Testis (tissue), 3 donors: ENCODE data around the gene POMC. TPM values are rescaled to one million over a fixed set of nuclear protein-coding genes. Genes with fewer than 3 reads are reported as not detected.
A peak's percentile ranks its signal among the peaks of the same experiment; 100 is the strongest.

ENCODE experiments used
- DNase-seq: peaks from one replicate; pipeline ENCODE4 v3.0.0-alpha.2; 2019
- H3K27ac ChIP-seq, 2 donors: fragments of 200-600 bp; sonication (generic); one replicate each; pipeline ENCODE4 v1.5.1; 2019
- H3K27me3 ChIP-seq: fragments of 200-600 bp; sonication (generic); one replicate; pipeline ENCODE4 v1.5.1; 2019
- H3K36me3 ChIP-seq: fragments of 200-600 bp; sonication (generic); one replicate; pipeline ENCODE4 v1.5.1; 2017; ENCODE audit warnings: low read depth; ENCODE audit errors: missing control alignments
- H3K4me1 ChIP-seq: fragments of 200-600 bp; sonication (generic); one replicate; pipeline ENCODE4 v1.5.1; 2019
- H3K4me3 ChIP-seq, 2 donors: fragments of 200-600 bp; sonication (generic); one replicate each; pipeline ENCODE4 v1.5.1; 2017 to 2019
- H3K9me3 ChIP-seq: fragments of 200-600 bp; sonication (generic); one replicate; pipeline ENCODE4 v1.5.1; 2017
- POLR2A ChIP-seq: fragments of 450-650 bp; IDR thresholded peaks from one replicate; pipeline ENCODE4 v1.6.1; 2017; ENCODE audit warnings: antibody characterized with exemption, mild to moderate bottlenecking, moderate library complexity
- WGBS, 2 donors: methylation state at CpG; one replicate each; pipeline ENCODE4 v1.1.5; 2018; 5-methylcytosine and 5-hydroxymethylcytosine counted together
- intact Hi-C: fragments of 100-400 bp; cut with DNase I; formaldehyde crosslinking; loops from one replicate; pipeline ENCODE4 v1.15.1; 2023; ENCODE audit warnings: low total_unique reads
- polyA plus RNA-seq: library from polyadenylated mRNA; stranded (reverse); fragments of 350-450 nt; fragmentation: Illumina TruSeq; extraction: RNeasy Lipid Tissue Mini Kit (QIAGEN cat#74804); gene quantifications from one replicate; pipeline ENCODE4 v1.2.3, GENCODE V29; 2014; ENCODE audit warnings: low read depth, low replicate concordance; ENCODE audit not compliant: insufficient read depth
- total RNA-seq, 2 donors: library from RNA; depleted of rRNA; stranded (reverse); fragments of >200 nt; gene quantifications; one replicate each; pipeline ENCODE4 v1.2.3, GENCODE V29; 2016
- TF ChIP-seq, protein P1 (sequence below), 3 experiments: fragments of 450-650 bp in 2 of 3; fragments of 200-600 bp in 1 of 3; sonication (generic) in 1 of 3; IDR thresholded peaks; one replicate each; pipeline ENCODE4 v1.5.1; 2016 to 2019; ENCODE audit warnings: antibody characterized with exemption in 3 of 3, mild to moderate bottlenecking in 2 of 3, moderate library complexity in 1 of 3

Gene POMC
- total and polyA plus RNA-seq, 3 donors from 2014 or later, result 17.9 to 77.2 (median 55.7) TPM

DNA sequence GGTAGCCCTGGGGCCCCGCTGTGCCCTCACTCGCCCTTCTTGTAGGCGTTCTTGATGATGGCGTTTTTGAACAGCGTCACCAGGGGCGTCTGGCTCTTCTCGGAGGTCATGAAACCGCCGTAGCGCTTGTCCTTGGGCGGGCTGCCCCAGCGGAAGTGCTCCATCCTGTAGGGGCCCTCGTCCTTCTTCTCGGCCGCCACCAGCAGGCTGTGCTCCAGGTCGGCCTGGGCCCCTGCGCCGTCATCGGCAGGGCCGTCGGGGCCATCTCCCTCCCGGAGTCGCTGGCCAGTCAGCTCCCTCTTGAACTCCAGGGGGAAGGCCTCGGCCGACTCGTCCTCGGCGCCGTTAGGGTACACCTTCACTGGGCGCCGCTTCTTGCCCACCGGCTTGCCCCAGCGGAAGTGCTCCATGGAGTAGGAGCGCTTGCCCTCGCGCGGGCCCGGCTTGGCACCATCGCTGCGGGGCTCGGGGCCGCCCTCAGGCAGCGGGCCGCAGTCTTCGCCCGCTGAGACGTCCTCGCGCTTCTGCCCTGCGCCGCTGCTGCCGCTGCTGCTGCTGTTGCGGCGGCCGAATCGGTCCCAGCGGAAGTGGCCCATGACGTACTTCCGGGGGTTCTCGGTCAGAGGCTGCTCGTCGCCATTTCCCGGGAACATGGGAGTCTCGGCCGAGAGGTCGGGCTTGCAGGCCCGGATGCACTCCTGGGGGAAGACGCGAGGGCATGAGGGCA lies 7.2 kb downstream of the POMC start:
- Histone ChIP-seq H3K9me3 (no peaks in the 10 kb centered on the region), H3K36me3 (no peaks in the 10 kb centered on the region), H3K4me3 (peak overlapping the region; percentile 65 to 69), H3K27me3 (no peaks in the 10 kb centered on the region), H3K27ac (peak overlapping the region; percentile 71 to 81), H3K4me1 (no peaks in the 10 kb centered on the region)
- 45 to 51% methylated on average over 7 to 65 of the region's 69 CpGs for WGBS, 2 donors
- DNase-seq, result peak; percentile 85
- intact Hi-C loops, result no loop called here
- no peak for TF ChIP-seq POLR2A
- TF ChIP-seq, protein P1, sequence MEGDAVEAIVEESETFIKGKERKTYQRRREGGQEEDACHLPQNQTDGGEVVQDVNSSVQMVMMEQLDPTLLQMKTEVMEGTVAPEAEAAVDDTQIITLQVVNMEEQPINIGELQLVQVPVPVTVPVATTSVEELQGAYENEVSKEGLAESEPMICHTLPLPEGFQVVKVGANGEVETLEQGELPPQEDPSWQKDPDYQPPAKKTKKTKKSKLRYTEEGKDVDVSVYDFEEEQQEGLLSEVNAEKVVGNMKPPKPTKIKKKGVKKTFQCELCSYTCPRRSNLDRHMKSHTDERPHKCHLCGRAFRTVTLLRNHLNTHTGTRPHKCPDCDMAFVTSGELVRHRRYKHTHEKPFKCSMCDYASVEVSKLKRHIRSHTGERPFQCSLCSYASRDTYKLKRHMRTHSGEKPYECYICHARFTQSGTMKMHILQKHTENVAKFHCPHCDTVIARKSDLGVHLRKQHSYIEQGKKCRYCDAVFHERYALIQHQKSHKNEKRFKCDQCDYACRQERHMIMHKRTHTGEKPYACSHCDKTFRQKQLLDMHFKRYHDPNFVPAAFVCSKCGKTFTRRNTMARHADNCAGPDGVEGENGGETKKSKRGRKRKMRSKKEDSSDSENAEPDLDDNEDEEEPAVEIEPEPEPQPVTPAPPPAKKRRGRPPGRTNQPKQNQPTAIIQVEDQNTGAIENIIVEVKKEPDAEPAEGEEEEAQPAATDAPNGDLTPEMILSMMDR (IDR thresholded peaks at IDR 0.05), result no peak

DNA sequence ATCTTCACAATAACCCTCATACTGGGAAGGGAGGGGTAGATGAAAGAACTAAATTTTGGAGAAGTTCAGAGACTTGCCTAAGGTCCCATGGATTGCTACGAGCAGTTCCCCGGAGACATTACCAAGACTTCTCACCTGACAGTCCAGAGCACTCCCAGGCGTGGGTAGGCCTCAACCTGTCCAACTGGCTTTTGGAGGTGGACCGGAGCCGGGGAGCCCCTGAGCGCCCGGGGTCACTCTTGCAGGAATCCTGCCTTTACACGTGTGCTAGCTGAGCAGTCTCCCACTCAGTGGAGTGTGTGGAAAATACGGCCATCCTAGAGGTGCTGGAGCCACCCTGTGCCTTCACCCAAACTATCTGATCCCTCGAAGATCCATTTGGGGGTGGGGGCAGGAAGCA lies 8.0 kb downstream of the POMC start:
- H3K4me3 ChIP-seq, result peak overlapping the region in 1 of 2 donors; percentile 69
- H3K4me1 ChIP-seq, result no peaks in the 10 kb centered on the region
- no peak for TF ChIP-seq POLR2A
- TF ChIP-seq, protein P1 (IDR thresholded peaks at IDR 0.05), result no peak
- WGBS, 2 donors, result 52 to 77% methylated on average over 10 of the region's 10 CpGs
- no peak overlapping the region for H3K27ac ChIP-seq
- intact Hi-C loops, result no loop called here
- no peaks in the 10 kb centered on the region for H3K27me3 ChIP-seq
- H3K9me3 ChIP-seq, result no peaks in the 10 kb centered on the region
- H3K36me3 ChIP-seq, result no peaks in the 10 kb centered on the region
- DNase-seq, result no peak

DNA sequence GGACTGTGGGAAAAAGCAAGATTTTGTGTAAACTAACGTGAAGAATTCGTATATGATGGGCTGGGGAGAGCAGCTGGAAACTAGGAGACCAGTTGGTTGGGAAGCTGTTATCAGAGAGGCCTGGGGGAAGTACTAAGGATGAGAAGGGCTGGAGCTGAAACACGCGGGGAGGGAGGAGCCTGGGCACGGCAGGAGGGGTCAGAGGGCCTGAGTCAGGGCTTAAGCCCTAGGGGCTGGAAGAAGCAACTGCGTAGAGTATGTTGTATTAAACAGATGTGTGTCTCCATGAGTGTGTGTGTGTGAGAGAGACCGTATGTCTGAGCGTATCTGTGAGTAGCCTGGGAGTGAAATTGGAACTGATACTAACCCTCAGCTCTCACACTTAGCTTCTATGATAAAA lies 8.4 kb downstream of the POMC start:
- H3K27me3 ChIP-seq, result no peaks in the 10 kb centered on the region
- no peaks in the 10 kb centered on the region for H3K36me3 ChIP-seq
- H3K9me3 ChIP-seq, result no peaks in the 10 kb centered on the region
- intact Hi-C loops, result no loop called here
- H3K27ac ChIP-seq, result no peak overlapping the region
- no peak for DNase-seq
- no peaks in the 10 kb centered on the region for H3K4me1 ChIP-seq
- TF ChIP-seq, protein P1 (IDR thresholded peaks at IDR 0.05), result no peak
- no peak for TF ChIP-seq POLR2A
- no peak overlapping the region for H3K4me3 ChIP-seq
- WGBS, 2 donors, result 65 to 68% methylated on average over 8 of the region's 8 CpGs

DNA sequence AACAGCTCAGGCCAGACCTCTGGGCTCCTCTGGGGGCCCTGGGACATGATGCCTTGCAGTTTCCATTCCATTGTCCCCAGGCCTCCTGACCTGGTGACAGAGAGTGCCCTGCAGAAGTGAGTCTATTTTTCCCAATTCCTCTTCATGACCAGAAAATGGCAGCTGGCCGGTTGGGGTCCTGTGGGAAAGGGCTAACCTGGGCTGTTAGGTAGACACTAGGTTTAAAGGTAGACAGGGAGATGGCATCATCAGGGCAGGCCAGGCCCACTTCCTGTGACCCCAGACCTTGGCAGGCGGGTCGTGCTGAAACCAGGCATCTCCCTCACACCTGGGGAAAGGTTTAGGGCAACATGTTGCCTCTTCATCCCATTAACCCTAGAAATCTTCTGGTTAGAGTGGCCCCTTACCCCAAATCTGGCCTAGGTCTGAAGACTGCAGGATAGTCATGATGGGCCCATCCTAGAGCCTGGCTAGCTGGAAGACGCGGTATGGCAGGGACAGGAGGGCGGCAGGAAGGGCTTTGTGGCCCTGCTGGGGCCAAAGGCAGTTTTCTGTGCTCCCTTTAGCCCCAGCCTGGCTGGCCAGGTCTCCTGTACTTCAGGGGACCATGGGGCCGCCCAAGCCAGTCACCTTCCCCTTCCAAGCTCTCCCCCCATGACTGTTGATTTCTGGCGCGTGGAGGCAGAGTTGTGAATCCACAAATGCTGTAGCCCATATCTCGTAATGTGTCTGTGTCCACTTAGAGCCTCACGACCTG lies 10.1 kb downstream of the POMC start:
- WGBS, 2 donors, result 91 to 96% methylated on average over 10 to 11 of the region's 11 CpGs
- no peaks in the 10 kb centered on the region for H3K27me3 ChIP-seq
- TF ChIP-seq POLR2A, result no peak
- TF ChIP-seq, protein P1 (IDR thresholded peaks at IDR 0.05), result no peak
- no peak overlapping the region for H3K27ac ChIP-seq
- no peak for DNase-seq
- H3K36me3 ChIP-seq, result no peaks in the 10 kb centered on the region
- H3K4me1 ChIP-seq, result no peaks in the 10 kb centered on the region
- H3K9me3 ChIP-seq, result no peaks in the 10 kb centered on the region
- H3K4me3 ChIP-seq, result no peak overlapping the region
- intact Hi-C loops, result no loop called here
